Activated gamma-delta T cell treated with Interleukin-2 at 50 U/mL for 16 hours (primary cell): ENCODE results near the gene PPARA.

Source experiments
- DNase-seq: peaks from one replicate; pipeline ENCODE4 v3.0.0-alpha.2; 2020

Gene PPARA

DNA sequence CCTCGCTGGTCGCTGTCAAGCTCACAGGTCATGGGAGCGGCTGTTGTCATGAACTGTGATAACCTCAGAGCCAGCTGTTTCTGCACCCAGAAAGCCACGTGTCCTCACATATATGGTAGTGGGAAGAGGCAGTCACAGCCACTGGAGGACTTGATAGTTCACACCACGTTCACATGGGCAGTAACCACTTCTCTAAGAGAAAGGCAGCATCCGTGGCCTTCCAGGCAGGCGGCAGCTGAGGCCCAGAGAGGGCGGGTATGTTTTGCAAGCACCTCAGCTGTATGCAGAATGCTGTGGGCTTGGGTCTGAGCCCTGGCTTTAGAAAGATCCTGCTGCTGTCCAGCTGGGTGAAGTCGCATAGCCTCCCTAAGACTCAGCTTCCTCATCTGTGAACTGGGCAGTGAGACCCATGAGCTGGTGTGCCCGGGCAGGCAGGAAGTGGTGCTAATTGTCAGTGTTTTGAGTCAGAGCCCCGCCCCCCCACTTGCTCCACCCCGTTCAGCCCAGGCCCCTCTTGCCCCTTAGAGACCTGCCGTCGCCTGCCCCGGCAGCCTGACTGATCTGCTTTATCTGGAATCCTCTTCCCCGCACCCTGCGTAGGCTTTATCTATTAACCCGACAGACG lies 130.8 kb downstream of the PPARA start:
- peak; percentile 38 for DNase-seq

DNA sequence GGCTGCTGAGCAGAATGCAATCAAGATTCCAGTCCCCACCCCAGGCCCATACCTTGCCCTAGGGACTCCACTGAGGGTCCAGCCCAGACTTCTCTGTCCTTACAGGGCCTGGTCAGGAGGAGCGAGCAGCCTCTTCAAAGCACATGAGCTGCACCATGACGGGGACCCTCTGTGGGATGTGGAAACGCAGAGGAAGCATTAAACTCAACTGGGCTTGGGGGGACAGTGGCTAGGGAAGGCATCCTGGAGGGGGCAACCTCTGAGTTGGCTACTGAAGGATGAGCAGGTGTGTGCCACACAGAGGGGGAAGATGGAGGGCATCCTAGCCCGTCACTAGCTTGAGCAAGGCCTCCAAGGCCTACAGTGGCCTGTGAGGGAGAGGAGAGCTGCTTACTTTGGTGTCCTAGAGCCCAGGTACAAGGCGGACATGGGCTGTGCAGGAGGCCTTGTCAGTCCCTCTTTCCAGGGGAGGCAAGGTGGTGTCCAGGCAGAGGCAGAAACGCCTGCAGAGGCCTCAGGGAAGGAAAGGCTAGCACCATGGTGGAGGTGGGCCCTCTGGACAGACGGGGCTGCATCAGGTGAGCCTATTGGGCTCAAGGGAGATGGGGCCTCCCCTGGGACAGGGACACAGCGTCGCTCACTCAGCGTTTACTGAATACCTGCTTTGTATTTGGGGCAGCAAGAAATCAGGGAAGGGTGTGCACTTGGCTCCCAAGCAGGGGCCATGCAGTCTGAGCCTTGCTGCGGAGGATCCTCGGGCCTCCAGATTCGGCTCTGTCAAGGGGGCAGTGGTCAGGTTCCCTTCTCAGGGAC lies 131.7 kb downstream of the PPARA start:
- DNase-seq, result no peak

- no peak for DNase-seq
These were observed 135.7 kb downstream of the PPARA start for GRCh38 chr22:46286006-46286405.

DNA sequence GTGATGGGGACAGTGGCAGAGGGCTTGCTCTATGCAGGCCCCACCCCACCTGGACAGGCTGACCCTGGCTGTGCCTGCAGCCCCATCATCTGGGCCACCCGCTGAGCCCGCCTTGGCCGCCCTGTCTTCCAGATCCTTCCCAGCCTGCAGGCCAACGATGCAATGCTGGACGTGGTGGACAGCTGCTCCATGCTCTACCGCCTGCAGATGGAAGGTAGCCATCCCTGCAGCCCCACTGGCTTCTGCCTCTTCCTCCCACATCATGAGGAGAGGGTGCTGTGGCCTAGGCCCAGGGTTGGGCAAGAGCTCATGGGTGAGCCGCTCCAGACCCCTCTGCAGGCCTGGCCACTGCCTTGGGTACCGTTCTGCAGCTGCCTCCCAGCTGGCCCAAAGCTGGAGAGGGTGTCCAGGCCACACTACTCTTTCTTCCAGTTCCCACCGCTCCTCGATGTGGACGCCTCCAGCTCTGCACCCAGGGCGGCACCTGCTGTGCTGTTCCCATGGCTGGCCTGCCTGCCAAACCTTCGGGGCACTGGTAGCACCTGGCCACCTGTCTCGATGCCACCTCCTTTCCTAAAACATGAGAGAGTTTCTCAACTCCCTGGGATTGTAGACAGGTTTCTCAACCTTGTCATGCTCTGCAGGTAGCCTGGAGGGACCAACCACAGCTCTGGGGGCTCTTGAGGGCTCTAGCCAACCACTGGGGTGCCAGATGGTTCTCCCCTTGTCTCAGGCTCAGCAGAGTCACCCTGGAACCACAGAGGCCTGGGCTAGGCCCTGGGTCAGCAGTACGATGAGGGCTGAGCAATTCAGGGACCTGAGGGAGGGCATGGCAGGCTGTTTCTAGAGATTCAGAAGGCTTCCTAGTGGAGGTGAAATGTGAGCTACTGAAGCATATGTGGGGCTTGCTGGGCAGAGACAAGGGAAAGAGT lies 136.9 kb downstream of the PPARA start:
- no peak for DNase-seq

- peak; percentile 39 for DNase-seq
These were observed 137.8 kb downstream of the PPARA start for GRCh38 chr22:46287873-46288751.

DNA sequence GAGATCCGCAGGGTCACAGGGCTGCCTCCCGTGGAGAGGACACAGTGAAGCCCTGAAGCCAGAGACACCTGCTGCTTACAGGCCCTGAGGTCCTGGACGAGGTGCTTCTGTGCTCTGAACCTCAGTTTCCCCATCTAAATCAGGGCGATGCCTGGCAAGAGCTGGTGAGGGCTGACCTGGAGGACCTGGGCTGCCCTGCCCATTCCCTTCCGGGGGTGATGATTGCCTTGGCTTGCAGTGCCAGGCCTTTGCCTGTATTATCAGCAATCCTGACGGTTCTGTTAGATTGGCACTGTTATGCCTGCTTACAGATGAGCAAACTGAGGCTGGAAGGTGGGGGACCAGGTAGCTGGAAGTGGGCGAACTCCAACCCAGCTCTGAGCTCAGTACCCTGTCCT lies 138.5 kb downstream of the PPARA start:
- DNase-seq, result no peak

GRCh38 chr22:46289244-46289891 lies 139.0 kb downstream of the PPARA start:
- DNase-seq, result no peak

GRCh38 chr22:46290121-46290842 lies 140.0 kb downstream of the PPARA start:
- DNase-seq, result no peak

DNA sequence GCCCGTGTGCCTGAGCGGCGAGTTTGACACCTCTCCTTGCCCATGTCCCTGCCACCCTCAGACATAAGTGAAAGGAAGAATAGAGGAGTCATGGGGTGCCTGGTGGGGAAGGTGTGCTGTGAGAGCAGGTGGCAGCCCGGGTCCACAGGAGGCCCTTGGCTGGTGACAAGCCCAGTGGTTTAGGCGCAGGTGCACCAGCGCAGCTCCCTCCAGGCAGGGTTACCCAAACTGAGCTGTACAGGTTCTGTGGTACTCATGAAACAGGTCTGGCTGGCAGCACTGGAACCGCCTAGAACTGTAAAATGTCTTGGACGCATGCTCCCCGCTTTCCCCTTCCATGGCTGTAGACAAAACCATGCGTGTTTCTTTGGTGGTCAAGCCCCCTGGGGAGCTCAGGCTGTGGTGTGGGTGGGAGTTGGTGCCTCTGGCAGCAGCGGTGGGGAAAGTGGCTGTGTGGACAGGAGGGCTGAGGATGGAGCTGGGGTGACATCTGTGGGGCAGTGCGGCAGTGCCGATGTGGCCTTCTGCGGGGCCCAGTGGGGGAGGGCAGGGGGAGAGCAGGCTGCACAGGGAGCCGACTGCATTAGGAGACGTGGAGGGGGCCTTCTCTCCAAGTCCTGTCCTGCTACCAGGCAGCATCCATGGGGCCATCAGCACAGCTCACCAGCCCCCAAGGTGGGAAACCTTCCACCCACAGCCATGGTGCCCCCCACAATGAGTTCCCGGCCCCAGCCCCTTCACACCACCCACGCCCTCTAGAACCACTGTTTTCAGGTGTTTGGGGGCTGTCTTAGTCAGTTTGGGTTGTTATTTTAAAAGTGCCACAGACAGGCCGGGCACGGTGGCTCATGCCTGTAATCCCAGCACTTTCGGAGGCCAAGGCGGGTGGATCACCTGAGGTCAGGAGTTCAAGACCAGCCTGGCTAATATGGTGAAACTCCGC lies 140.8 kb downstream of the PPARA start:
- no peak for DNase-seq

GRCh38 chr22:46292173-46292572 lies 141.8 kb downstream of the PPARA start:
- DNase-seq, result no peak

DNA sequence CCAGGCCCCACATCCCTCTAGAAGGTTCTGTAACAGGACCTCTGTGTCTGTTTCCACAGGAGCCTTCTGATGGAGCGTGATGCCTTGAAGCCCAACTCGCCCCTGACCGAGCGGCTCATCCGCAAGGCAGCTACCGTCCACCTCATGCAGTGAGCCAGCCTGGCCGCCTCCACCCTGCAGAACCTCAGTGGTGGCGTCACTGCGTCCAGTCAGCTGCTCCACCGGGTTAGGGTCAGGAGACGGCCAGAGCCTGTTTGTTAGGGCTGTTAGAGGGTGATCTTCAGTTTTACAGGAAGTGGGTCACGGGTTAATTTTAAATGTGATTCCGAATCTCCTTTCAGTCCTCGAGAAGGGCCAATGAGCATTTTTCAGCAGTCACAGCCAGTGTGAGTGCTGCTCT lies 142.4 kb downstream of the PPARA start:
- no peak for DNase-seq
